Measurements from ENCODE around the gene NEUROD1.
"Not testable (repeated sequence)": the region's sequence is repeated elsewhere in the genome, so short reads cannot be mapped to it uniquely, and the experiment has no call there.

NEUROD1 gene

GRCh38 chr2:181680055-181680936 is at the start of gene NEUROD1:
Gene NEUROD1, minus strand, starts transcription at chr2:181680517. Its CDS starts 1,657 bp downstream, at chr2:181678860.
- DNase-seq: no peak

- DNase-seq: no peak
Measured at GRCh38 chr2:181725476-181725875, 45.2 kb upstream of the NEUROD1 start.

GRCh38 chr2:181724662-181725061 is 44.3 kb upstream of the NEUROD1 start:
- DNase-seq: no peak

- DNase-seq: no peak
Measured at GRCh38 chr2:181723731-181724130, 43.4 kb upstream of the NEUROD1 start.

GRCh38 chr2:181715033-181715630 is 34.8 kb upstream of the NEUROD1 start:
- DNase-seq: peak; percentile 67

- not testable (repeated sequence) for DNase-seq
Measured at GRCh38 chr2:181711051-181711450, 30.7 kb upstream of the NEUROD1 start.

GRCh38 chr2:181702519-181702918 is 22.2 kb upstream of the NEUROD1 start:
- not testable (repeated sequence) for DNase-seq

GRCh38 chr2:181698223-181698622 is 17.9 kb upstream of the NEUROD1 start:
- DNase-seq: no peak

- no peak for DNase-seq
Measured at GRCh38 chr2:181697571-181697970, 17.3 kb upstream of the NEUROD1 start.

GRCh38 chr2:181697126-181697525 is 16.8 kb upstream of the NEUROD1 start:
- DNase-seq: no peak

- DNase-seq: no peak
Measured at GRCh38 chr2:181694271-181694670, 14.0 kb upstream of the NEUROD1 start.

- DNase-seq: no peak
Measured at GRCh38 chr2:181690860-181691259, 10.5 kb upstream of the NEUROD1 start.

- DNase-seq: no peak
Measured at GRCh38 chr2:181686576-181687185, 6.4 kb upstream of the NEUROD1 start.

GRCh38 chr2:181685150-181685688 is 4.9 kb upstream of the NEUROD1 start:
- DNase-seq: no peak

- no peak for DNase-seq
Measured at GRCh38 chr2:181684454-181685149, 4.3 kb upstream of the NEUROD1 start.

GRCh38 chr2:181683518-181684453 is 3.5 kb upstream of the NEUROD1 start:
- no peak for DNase-seq

GRCh38 chr2:181682795-181683517 is 2.6 kb upstream of the NEUROD1 start:
- DNase-seq: no peak

- no peak for DNase-seq
Measured at GRCh38 chr2:181682026-181682789, 1.9 kb upstream of the NEUROD1 start.

- DNase-seq: no peak
Measured at GRCh38 chr2:181680937-181681811, 857 bp upstream of the NEUROD1 start.

Data from kidney glomerular epithelial cell (primary cell).